Glutamatergic neuron (in vitro differentiated cells): Measurements from ENCODE around the gene JPH3. TPM values are rescaled to one million over a fixed set of nuclear protein-coding genes. Genes with fewer than 3 reads are reported as not detected.

Experiments used
- DNase-seq: peaks from one replicate; pipeline ENCODE4 v3.0.0; 2022
- H3K27ac Mint-ChIP-seq: one replicate; pipeline ENCODE4 v1.8.0; 2020; ENCODE audit warnings: mild to moderate bottlenecking, mixed read lengths, inconsistent platforms; ENCODE audit not compliant: unreplicated experiment
- H3K27me3 Mint-ChIP-seq: one replicate; pipeline ENCODE4 v1.8.0; 2020; ENCODE audit warnings: mild to moderate bottlenecking, moderate library complexity, mixed read lengths, inconsistent platforms; ENCODE audit not compliant: unreplicated experiment
- H3K36me3 Mint-ChIP-seq: one replicate; pipeline ENCODE4 v1.8.0; 2020; ENCODE audit warnings: mild to moderate bottlenecking, mixed read lengths, inconsistent platforms; ENCODE audit not compliant: unreplicated experiment
- H3K4me1 Mint-ChIP-seq: one replicate; pipeline ENCODE4 v1.8.0; 2020; ENCODE audit warnings: mild to moderate bottlenecking, low read depth, mixed read lengths, inconsistent platforms; ENCODE audit not compliant: unreplicated experiment
- H3K4me3 Mint-ChIP-seq: one replicate; pipeline ENCODE4 v1.8.0; 2020; ENCODE audit warnings: mild to moderate bottlenecking, mixed read lengths, inconsistent platforms; ENCODE audit not compliant: unreplicated experiment
- H3K9me3 Mint-ChIP-seq: one replicate; pipeline ENCODE4 v1.8.0; 2020; ENCODE audit warnings: mild to moderate bottlenecking, moderate library complexity, mixed read lengths, inconsistent platforms; ENCODE audit not compliant: unreplicated experiment
- CTCF ChIP-seq: fragments of 200-600 bp; sonication (generic); IDR thresholded peaks from one replicate; pipeline ENCODE4 v1.5.0; 2021; ENCODE audit not compliant: partially characterized antibody, unreplicated experiment
- total RNA-seq: library from RNA; stranded (reverse); fragmentation: NEBNext Ultra II Directional; extraction: Animal tissue kit (Norgen Biotek cat#: 25700); gene quantifications from one replicate; pipeline ENCODE4 v1.2.1, GENCODE V29; 2021; ENCODE audit not compliant: unreplicated experiment

The JPH3 gene
- total RNA-seq, 1 donor from 2014 or later, result 10.5 TPM

- Mint-ChIP-seq H3K27me3 (peaks cover 11% of the 10 kb centered on the region), H3K4me3 (no peak overlapping the region), H3K36me3 (no peaks in the 10 kb centered on the region), H3K27ac (no peak overlapping the region), H3K9me3 (peaks cover 10% of the 10 kb centered on the region), H3K4me1 (peaks cover 39% of the 10 kb centered on the region)
- no peak for TF ChIP-seq CTCF
- no peak for DNase-seq
Observed at GRCh38 chr16:87700406-87701077, 98.2 kb downstream of the JPH3 start.

GRCh38 chr16:87701078-87701460 is 98.8 kb downstream of the JPH3 start:
- TF ChIP-seq CTCF, result no peak

GRCh38 chr16:87701505-87701921 is 99.2 kb downstream of the JPH3 start:
- DNase-seq, result peak; percentile 49
- Mint-ChIP-seq H3K4me3 (peak overlapping the region; percentile 56), H3K36me3 (no peaks in the 10 kb centered on the region), H3K9me3 (peaks cover 8% of the 10 kb centered on the region), H3K27ac (peak overlapping the region; percentile 55), H3K27me3 (peaks cover 10% of the 10 kb centered on the region), H3K4me1 (peaks cover 38% of the 10 kb centered on the region)
- no peak for TF ChIP-seq CTCF

More at GRCh38 chr16:87701078-87701460, 98.8 kb downstream of the JPH3 start:
- Mint-ChIP-seq H3K36me3 (no peaks in the 10 kb centered on the region), H3K4me3 (no peak overlapping the region), H3K9me3 (peaks cover 10% of the 10 kb centered on the region), H3K27me3 (peaks cover 11% of the 10 kb centered on the region), H3K27ac (no peak overlapping the region), H3K4me1 (peaks cover 41% of the 10 kb centered on the region)
- no peak for DNase-seq

- Mint-ChIP-seq H3K9me3 (peaks cover 9% of the 10 kb centered on the region), H3K27ac (peak overlapping the region; percentile 28), H3K4me3 (peak overlapping the region; percentile 56), H3K27me3 (peaks cover 9% of the 10 kb centered on the region), H3K4me1 (peaks cover 40% of the 10 kb centered on the region), H3K36me3 (no peaks in the 10 kb centered on the region)
- peak; percentile 67 for TF ChIP-seq CTCF
- peak; percentile 80 for DNase-seq
Observed at GRCh38 chr16:87702325-87702811, 100.1 kb downstream of the JPH3 start.

- DNase-seq, result no peak
- Mint-ChIP-seq H3K27me3 (peaks cover 7% of the 10 kb centered on the region), H3K9me3 (peaks cover 9% of the 10 kb centered on the region), H3K4me1 (peaks cover 41% of the 10 kb centered on the region), H3K36me3 (no peaks in the 10 kb centered on the region), H3K4me3 (peak overlapping the region; percentile 16), H3K27ac (peak overlapping the region; percentile 72)
- no peak for TF ChIP-seq CTCF
Observed at GRCh38 chr16:87703071-87703470, 100.8 kb downstream of the JPH3 start.
